Glomerular visceral epithelial cell (primary cell): ENCODE data around the gene MADD.

Source experiments
- DNase-seq: peaks from one replicate; pipeline ENCODE4 v3.0.0-alpha.2; 2016; ENCODE audit errors: extremely low spot score

MADD gene

DNA sequence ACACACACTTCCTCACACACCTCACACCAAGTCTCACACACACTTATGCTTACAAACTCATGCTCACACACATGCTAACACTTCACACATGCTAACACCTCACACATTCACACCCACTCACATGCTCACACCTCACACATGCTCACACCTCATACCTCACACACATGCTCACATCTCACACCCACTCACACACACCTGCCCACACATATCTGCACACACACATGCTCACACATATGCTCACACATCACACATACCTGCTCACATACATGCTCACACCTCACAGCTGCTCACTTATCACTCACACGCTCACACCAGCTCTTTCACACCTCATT, 87.0 kb downstream of the MADD start:
- no peak for DNase-seq

DNA sequence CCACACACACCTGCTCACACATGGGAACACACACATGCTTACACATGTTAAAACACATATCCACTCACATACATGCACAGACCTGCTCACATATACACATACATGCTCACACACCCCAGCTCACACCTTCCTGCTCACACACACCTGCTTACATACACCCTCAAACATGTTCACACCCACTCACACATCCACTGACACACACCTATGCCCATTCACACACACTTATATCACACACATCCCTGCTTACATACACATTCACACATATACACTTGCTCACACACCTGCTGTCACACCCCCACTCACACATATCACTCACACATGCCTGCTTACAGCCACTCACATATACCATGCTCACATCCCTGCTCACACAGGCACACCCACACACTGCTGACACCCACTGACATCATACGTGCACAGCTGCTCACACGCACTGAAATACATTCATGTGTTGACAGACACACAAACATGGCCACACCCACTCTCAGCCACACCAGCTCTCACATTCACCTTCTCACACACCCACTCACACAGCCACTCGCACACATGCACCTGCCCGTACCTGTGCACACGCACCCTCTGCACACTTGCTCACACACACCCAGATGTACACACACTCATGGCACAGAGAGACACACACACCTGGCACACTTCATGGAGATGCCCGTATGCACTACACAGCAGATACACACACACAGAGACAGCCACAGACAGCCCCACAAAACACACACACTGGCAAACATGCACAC, 88.2 kb downstream of the MADD start:
- DNase-seq, result no peak

GRCh38 chr11:47358731-47359051, 88.8 kb downstream of the MADD start:
- no peak for DNase-seq

- DNase-seq, result no peak
These were observed 89.2 kb downstream of the MADD start for GRCh38 chr11:47359162-47359561.

- DNase-seq, result no peak
These were observed 89.7 kb downstream of the MADD start for GRCh38 chr11:47359586-47359985.

GRCh38 chr11:47360341-47360740, 90.4 kb downstream of the MADD start:
- no peak for DNase-seq

DNA sequence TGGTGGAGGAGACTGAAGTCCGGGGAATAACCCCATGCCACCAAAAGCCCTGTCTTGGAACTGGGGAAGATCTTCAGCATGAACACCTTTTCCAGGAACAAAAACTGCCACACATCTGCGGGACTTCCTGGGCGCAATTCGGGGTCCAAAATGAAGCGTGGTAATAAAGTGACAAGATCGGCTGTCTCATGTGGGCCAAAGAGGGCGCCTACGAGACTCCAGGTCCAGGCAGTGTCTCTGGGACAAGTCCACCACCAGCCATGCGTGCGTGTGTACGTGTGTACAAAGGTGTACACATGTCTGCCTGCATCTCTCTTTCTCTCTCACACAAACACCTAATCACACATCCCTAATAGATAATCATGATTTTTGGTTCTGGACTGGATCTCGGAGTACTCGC, 91.5 kb downstream of the MADD start:
- DNase-seq, result no peak

- DNase-seq, result no peak
These were observed 96.1 kb downstream of the MADD start for GRCh38 chr11:47366020-47366490.

DNA sequence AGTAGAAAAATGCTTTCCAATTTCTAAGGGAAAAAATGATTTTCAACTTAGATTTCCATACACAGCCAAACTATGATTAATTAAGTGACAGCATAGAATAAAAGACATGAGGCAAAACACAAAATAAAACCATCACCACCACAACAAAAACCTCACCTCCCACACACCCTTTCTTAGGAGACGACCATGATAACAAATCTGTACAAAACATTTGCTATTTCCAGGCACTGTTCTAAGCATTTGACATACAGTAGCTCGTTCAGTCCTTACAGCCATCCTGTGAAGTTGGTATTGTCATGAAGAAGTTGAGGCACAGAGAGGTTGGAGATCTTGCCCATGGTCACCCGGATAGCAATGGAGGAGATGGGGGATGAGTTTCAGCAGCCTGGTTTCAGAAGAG, 99.7 kb downstream of the MADD start:
- DNase-seq, result no peak

DNA sequence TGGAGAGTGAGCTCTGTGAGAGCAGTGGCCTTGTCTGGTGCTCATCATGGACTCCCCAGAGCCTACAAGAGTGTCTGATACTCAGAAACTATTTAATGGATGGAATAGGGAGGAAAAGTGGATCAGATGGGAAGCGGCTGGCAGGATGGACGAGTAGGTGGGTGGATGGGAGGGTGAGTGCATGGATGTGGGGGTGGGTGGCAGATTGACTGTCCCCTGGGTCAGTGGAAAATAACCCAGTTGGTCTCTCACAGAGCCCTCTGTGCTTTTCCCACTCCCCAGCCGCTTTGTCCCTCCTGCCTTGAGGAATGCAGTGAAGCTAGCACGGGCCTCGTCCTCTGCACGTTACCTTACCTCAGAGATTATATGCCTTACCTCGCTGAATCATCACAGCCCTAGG, 102.5 kb downstream of the MADD start:
- DNase-seq, result no peak

DNA sequence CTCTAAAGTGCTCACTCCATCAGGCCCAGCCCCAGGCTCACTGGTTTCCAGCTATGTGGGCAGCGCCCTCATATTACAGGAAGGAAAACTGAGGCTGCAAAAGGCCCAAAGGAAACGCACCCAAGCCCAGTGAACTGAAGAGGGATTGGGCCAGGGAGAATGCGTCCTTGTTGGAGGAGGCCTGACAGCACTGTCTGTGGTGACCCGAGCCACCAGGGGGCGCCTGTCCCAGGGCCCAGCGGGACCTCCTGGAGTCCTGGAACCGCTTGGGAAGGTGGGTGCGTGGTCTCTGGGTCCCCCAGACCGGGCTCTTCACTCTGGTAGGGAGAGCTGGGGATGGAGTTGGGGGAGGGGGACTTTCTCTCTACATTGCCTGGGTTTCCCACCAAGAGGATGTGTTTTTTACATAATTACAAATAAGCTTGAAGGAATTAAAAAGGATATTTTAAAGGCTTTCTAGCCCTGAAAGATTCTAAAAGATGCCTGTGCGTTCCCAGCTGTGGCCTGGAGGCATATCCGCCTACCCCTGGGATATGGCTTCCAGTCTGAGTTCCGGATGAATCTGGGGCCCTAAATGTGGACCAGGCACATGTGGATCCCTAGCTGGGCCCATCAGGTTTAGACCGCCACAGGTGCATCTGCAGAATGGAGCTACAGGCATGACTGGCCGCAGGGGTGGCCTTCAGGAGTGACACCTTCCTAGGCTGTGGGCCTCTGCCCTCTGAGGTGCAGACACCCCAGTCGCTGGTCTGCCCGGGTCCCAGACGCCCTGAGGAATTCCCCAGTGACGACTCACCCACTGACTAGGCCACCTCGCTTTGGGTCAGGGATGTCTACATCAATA, 104.2 kb downstream of the MADD start:
- peak; percentile 75 for DNase-seq

- DNase-seq, result no peak
These were observed 104.7 kb downstream of the MADD start for GRCh38 chr11:47374720-47375019.

GRCh38 chr11:47375020-47375419, 105.1 kb downstream of the MADD start:
- no peak for DNase-seq

DNA sequence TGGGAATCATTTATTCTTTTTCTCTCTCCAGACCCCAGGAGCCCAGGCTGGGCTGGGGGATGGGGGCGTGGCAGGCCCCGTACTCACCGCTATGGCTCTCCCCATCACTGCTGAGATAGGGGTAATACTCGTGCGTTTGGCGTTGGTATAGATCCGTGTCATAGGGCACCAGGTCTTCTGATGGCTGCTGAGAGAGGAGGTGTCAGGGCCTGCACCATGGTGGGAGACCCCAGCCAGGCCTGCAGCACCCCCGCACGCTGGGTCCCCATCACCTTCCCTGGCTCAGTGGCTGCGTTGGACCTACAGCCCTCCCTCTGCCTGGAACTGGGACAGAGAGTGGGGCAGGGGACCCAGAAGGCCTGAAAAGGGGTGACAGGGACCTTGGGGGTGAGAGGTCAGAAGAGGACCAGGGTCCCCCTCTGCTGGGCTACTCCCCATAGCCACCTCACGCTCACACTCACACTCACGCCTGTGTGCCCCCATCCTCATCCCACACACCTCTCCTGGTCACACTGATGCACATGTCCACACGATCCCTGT, 105.7 kb downstream of the MADD start:
- DNase-seq, result no peak

DNA sequence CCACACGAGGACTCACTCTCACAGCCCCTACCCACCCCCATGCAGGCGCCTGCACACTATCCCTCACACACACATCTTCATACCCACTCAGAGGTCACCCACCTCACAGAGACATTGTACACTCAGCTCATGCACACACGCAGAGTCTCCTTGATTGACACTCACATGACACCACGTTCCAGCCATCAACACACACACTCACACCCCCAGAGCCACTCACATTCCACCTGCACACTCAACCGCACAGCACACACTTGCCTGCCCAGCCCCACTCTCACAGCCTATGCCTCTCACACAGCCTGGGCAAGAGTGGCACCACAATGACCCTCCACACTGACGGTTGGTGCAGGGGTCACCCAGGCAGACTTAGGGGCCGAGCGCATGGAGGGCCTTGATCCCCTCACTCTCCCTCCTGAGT, 106.2 kb downstream of the MADD start:
- peak; percentile 23 for DNase-seq

GRCh38 chr11:47376525-47377371, 106.8 kb downstream of the MADD start:
- no peak for DNase-seq

DNA sequence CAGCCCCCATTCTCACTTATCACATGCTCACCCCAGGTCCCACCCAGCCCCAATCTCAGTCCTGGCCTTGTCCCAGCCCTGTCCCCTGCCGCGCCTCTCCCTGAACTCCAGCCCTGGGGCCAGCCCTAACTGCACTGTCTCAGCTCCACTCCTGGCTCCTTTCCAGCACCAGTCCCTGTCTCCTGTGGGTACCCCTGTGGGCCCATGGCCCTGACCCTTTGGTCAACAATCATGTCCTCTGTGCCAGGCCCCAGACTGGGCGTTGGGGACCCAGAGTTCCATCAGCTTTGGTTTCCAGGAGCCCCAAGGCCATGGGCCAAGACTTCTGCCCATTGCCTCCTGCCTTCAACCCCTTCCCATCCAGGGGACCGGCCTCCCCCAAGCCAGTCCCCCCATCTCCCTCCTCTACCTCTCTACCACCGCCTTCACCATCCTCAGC, 107.7 kb downstream of the MADD start:
- no peak for DNase-seq

- DNase-seq, result no peak
These were observed 108.3 kb downstream of the MADD start, which contains the start of gene SPI1 for GRCh38 chr11:47378010-47378835. Gene SPI1, minus strand, starts transcription at chr11:47378547. Its CDS starts 194 bp downstream, at chr11:47378353.

DNA sequence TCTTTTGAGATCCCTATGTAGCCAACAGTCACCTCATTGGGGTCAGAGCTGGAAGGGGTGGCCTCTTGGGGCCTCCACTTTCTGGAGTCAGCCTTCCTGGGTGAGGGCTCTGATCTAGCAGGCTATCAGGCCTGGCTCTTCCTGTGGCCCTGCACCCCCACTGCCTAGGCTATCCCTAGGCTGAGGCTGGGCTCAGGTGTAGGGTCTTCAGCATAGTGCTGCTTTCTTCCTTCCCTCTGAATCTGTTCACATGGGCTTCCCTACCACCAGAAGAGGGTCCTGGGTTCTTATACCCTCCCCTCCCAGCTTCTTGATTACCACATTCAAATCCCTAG, 108.9 kb downstream of the MADD start:
- no peak for DNase-seq

- DNase-seq, result no peak
These were observed 109.4 kb downstream of the MADD start for GRCh38 chr11:47379317-47379716.
